GM12801 (cell line): Measurements from ENCODE around the gene NCOA1.

Experiments
- TF ChIP-seq, protein P1 (sequence below): IDR thresholded peaks from one replicate; pipeline ENCODE4 v1.5.1; 2011; ENCODE audit warnings: control low read depth; ENCODE audit not compliant: insufficient read length; ENCODE audit errors: extremely low read depth

NCOA1 gene

GRCh38 chr2:24791452-24791851, 300.4 kb downstream of the NCOA1 start:
- TF ChIP-seq, protein P1, sequence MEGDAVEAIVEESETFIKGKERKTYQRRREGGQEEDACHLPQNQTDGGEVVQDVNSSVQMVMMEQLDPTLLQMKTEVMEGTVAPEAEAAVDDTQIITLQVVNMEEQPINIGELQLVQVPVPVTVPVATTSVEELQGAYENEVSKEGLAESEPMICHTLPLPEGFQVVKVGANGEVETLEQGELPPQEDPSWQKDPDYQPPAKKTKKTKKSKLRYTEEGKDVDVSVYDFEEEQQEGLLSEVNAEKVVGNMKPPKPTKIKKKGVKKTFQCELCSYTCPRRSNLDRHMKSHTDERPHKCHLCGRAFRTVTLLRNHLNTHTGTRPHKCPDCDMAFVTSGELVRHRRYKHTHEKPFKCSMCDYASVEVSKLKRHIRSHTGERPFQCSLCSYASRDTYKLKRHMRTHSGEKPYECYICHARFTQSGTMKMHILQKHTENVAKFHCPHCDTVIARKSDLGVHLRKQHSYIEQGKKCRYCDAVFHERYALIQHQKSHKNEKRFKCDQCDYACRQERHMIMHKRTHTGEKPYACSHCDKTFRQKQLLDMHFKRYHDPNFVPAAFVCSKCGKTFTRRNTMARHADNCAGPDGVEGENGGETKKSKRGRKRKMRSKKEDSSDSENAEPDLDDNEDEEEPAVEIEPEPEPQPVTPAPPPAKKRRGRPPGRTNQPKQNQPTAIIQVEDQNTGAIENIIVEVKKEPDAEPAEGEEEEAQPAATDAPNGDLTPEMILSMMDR = no peak

- TF ChIP-seq, protein P1 = no peak
Measured at GRCh38 chr2:24792542-24792873, 301.5 kb downstream of the NCOA1 start.

DNA sequence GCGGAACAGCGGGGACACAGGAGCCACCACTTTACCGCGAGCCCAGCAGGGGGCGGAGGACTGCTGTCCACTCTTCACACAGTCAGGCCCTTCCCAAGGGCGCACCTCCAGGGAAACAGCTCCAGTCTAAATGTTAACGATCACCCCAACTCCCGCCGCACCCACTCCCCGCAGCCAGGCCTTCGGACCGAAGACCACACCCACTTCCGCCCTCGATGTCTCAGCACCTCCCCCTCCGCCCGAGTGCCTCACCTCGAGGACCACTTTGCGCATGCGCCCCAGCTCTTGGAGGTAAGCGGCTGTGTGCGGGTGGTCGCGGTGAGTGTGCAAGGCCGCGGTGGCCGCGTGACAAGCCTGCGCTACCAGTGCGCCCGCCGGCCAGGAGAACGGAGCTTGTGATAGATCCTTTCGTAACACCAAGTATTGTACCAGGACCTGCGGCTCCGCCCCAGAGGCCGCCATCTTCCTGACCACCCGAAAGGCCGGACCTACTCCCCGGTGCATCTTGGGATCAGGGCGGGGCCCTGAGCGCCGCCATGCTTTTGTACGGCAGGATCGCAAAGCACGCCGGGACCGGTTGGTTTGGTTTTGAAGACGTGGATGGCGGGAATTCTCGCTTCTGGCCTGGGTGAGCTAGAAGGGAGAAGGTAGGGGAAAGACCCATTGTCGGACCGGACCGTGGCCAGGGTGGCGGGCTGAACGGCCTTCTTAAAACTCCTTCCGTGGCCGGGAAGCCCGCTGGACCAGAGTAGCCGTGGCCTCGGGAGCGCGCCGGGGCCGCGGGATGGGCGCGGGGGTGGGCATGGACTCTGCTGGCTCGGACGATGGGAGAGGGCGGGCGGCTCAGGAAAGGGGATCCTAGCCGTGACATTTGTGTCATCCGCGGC, 302.1 kb downstream of the NCOA1 start, which contains the start of the genes CENPO and PTRHD1:
Gene CENPO (plus strand): TSS at position 552 of the 887 bp plus-strand sequence. CDS start 495 bp downstream, outside the sequence.
Gene PTRHD1 (minus strand): TSS at position 518 of the 887 bp plus-strand sequence. CDS start 14 bp downstream, at position 504.
- TF ChIP-seq, protein P1 = no peak

- TF ChIP-seq, protein P1 = no peak
Measured at GRCh38 chr2:24793761-24794435, 302.8 kb downstream of the NCOA1 start.

DNA sequence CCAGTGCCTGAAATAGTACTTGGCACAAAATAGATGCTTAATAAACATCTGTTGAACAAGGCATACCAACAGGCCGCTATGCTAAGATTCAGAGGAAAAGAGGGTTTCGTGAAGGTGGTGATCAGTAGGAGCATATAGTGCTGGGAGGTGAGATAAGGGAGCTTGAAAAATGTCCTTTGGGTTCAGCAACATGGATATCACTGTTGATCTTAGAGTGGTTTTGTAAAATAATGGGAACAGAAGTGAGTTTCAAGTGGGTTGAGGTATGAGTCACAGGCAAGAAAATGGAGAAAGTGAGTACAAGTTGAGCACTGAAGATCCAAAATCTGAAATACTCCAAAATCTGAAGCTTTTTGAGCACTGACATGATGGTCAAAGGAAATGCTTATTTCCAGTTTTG, 306.6 kb downstream of the NCOA1 start:
- TF ChIP-seq, protein P1 = no peak

GRCh38 chr2:24806661-24807036, 315.6 kb downstream of the NCOA1 start:
- TF ChIP-seq, protein P1 = no peak

DNA sequence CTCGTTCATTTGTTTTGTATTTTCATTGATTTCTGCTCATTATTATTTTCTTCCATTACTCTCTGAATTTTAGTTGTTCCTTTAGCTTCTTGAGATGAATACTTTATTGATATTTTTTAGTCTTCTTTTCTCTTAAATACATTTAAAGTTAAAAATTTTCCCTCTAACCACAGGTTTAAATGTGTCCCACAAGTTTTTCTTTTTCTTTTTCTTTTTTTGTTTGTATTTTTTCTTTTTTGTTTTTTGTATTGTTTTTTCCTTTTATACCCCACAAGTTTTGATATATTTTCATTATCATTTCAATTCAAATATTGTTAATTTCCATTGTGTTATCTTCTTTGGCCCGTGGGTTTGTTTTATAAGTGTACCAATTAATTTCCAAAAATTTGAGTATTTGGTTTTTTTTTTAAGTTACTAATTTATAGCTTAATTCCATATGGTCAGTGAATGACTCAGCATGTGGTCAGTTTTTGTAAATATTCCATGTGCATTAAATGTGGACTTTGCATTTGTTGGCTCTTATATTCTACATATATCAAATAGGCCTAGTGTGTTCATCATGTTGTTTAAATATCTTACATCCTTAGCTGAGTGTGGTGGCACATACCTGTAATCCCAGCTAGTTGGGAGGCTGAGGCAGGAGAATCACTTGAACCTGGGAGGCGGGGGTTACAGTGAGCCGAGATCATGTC, 318.4 kb downstream of the NCOA1 start:
- TF ChIP-seq, protein P1 = no peak
